ENCODE results near the gene RNU1-4. TPM values are rescaled to one million over a fixed set of nuclear protein-coding genes. Genes with fewer than 3 reads are reported as not detected.
"Not testable (repeated sequence)": the region's sequence is repeated elsewhere in the genome, so short reads cannot be mapped to it uniquely, and the experiment has no call there.

The RNU1-4 gene
- total RNA-seq, 1 donor from 2014 or later, result 1,356 TPM

- H3K4me3 Mint-ChIP-seq (ENCODE audit: unreplicated experiment); H3K9ac ChIP-seq (ENCODE audit: low read length); H3K36me3 ChIP-seq (ENCODE audit: insufficient read depth, low read length); FAIRE-seq; H3K4me2 ChIP-seq (ENCODE audit: low read length); H3K9me3 ChIP-seq (ENCODE audit: insufficient read depth, low read depth, low read length); H3K36me3 Mint-ChIP-seq (ENCODE audit: low read depth, unreplicated experiment); H4K20me1 ChIP-seq (ENCODE audit: insufficient read depth, low read length); H2AFZ ChIP-seq (ENCODE audit: low read depth, low read length); H3K27ac ChIP-seq (ENCODE audit: low read depth, low read length); DNase-seq (ENCODE audit: low read depth); H3K4me3 ChIP-seq (ENCODE audit: insufficient read depth, low read depth, low read length); H3K79me2 ChIP-seq (ENCODE audit: insufficient read depth, low read length); H3K9me3 Mint-ChIP-seq (ENCODE audit: unreplicated experiment); H3K4me1 ChIP-seq (ENCODE audit: insufficient read depth, low read length): not testable (repeated sequence)
- peaks cover 12% of the 10 kb centered on the region for H3K27me3 ChIP-seq (ENCODE audit: insufficient read depth, low read length)
- Mint-ChIP-seq H3K27ac (ENCODE audit: unreplicated experiment) (peak overlapping the region; percentile 62), H3K27me3 (ENCODE audit: low read depth, unreplicated experiment) (peaks cover 24% of the 10 kb centered on the region), H3K4me1 (ENCODE audit: low read depth, unreplicated experiment) (peaks cover 10% of the 10 kb centered on the region)
Observed at GRCh38 chr1:16764820-16765655, 24.7 kb downstream of the RNU1-4 start.

- not testable (repeated sequence) for H3K4me1 ChIP-seq (ENCODE audit: insufficient read depth, low read length); H3K9me3 Mint-ChIP-seq (ENCODE audit: unreplicated experiment); H3K36me3 ChIP-seq (ENCODE audit: insufficient read depth, low read length); H3K4me3 Mint-ChIP-seq (ENCODE audit: unreplicated experiment); FAIRE-seq; H3K79me2 ChIP-seq (ENCODE audit: insufficient read depth, low read length); H4K20me1 ChIP-seq (ENCODE audit: insufficient read depth, low read length); H2AFZ ChIP-seq (ENCODE audit: low read depth, low read length); H3K4me2 ChIP-seq (ENCODE audit: low read length); DNase-seq (ENCODE audit: low read depth); H3K4me3 ChIP-seq (ENCODE audit: insufficient read depth, low read depth, low read length); H3K36me3 Mint-ChIP-seq (ENCODE audit: low read depth, unreplicated experiment); H3K9me3 ChIP-seq (ENCODE audit: insufficient read depth, low read depth, low read length); H3K9ac ChIP-seq (ENCODE audit: low read length); H3K27ac ChIP-seq (ENCODE audit: low read depth, low read length); H3K27ac Mint-ChIP-seq (ENCODE audit: unreplicated experiment)
- peaks cover 12% of the 10 kb centered on the region for H3K27me3 ChIP-seq (ENCODE audit: insufficient read depth, low read length)
- Mint-ChIP-seq H3K27me3 (ENCODE audit: low read depth, unreplicated experiment) (peaks cover 21% of the 10 kb centered on the region), H3K4me1 (ENCODE audit: low read depth, unreplicated experiment) (peaks cover 15% of the 10 kb centered on the region)
Observed at GRCh38 chr1:16765731-16766605, 25.7 kb downstream of the RNU1-4 start.

- H3K27ac Mint-ChIP-seq (ENCODE audit: unreplicated experiment); H3K79me2 ChIP-seq (ENCODE audit: insufficient read depth, low read length); H3K4me2 ChIP-seq (ENCODE audit: low read length); DNase-seq (ENCODE audit: low read depth); H3K4me3 Mint-ChIP-seq (ENCODE audit: unreplicated experiment); H3K27ac ChIP-seq (ENCODE audit: low read depth, low read length); H4K20me1 ChIP-seq (ENCODE audit: insufficient read depth, low read length); H3K36me3 Mint-ChIP-seq (ENCODE audit: low read depth, unreplicated experiment); H3K36me3 ChIP-seq (ENCODE audit: insufficient read depth, low read length); FAIRE-seq; H3K4me1 ChIP-seq (ENCODE audit: insufficient read depth, low read length); H3K9ac ChIP-seq (ENCODE audit: low read length); H3K4me3 ChIP-seq (ENCODE audit: insufficient read depth, low read depth, low read length); H3K9me3 Mint-ChIP-seq (ENCODE audit: unreplicated experiment); H2AFZ ChIP-seq (ENCODE audit: low read depth, low read length); H3K9me3 ChIP-seq (ENCODE audit: insufficient read depth, low read depth, low read length): not testable (repeated sequence)
- peaks cover 21% of the 10 kb centered on the region for H3K27me3 Mint-ChIP-seq (ENCODE audit: low read depth, unreplicated experiment)
- peaks cover 15% of the 10 kb centered on the region for H3K4me1 Mint-ChIP-seq (ENCODE audit: low read depth, unreplicated experiment)
- peaks cover 12% of the 10 kb centered on the region for H3K27me3 ChIP-seq (ENCODE audit: insufficient read depth, low read length)
Observed at GRCh38 chr1:16766689-16767256, 26.5 kb downstream of the RNU1-4 start.

GRCh38 chr1:16770139-16770759 lies 29.9 kb downstream of the RNU1-4 start:
- H4K20me1 ChIP-seq (ENCODE audit: insufficient read depth, low read length); H3K79me2 ChIP-seq (ENCODE audit: insufficient read depth, low read length); H2AFZ ChIP-seq (ENCODE audit: low read depth, low read length); H3K4me1 ChIP-seq (ENCODE audit: insufficient read depth, low read length); H3K27ac Mint-ChIP-seq (ENCODE audit: unreplicated experiment); H3K4me1 Mint-ChIP-seq (ENCODE audit: low read depth, unreplicated experiment); H3K4me3 Mint-ChIP-seq (ENCODE audit: unreplicated experiment); H3K9me3 Mint-ChIP-seq (ENCODE audit: unreplicated experiment); H3K4me3 ChIP-seq (ENCODE audit: insufficient read depth, low read depth, low read length); H3K4me2 ChIP-seq (ENCODE audit: low read length); H3K27ac ChIP-seq (ENCODE audit: low read depth, low read length); H3K36me3 Mint-ChIP-seq (ENCODE audit: low read depth, unreplicated experiment); H3K9ac ChIP-seq (ENCODE audit: low read length); H3K36me3 ChIP-seq (ENCODE audit: insufficient read depth, low read length); H3K9me3 ChIP-seq (ENCODE audit: insufficient read depth, low read depth, low read length): not testable (repeated sequence)
- DNase-seq (ENCODE audit: low read depth) (peak; percentile 95), FAIRE-seq (peak; percentile 88)
- H3K27me3 ChIP-seq (ENCODE audit: insufficient read depth, low read length), result peaks cover 10% of the 10 kb centered on the region
- peaks cover 17% of the 10 kb centered on the region for H3K27me3 Mint-ChIP-seq (ENCODE audit: low read depth, unreplicated experiment)

GRCh38 chr1:16770896-16771446 lies 30.7 kb downstream of the RNU1-4 start:
- not testable (repeated sequence) for H3K9ac ChIP-seq (ENCODE audit: low read length); H3K4me1 Mint-ChIP-seq (ENCODE audit: low read depth, unreplicated experiment); H3K4me2 ChIP-seq (ENCODE audit: low read length); H3K4me3 Mint-ChIP-seq (ENCODE audit: unreplicated experiment); H3K4me1 ChIP-seq (ENCODE audit: insufficient read depth, low read length); H3K36me3 Mint-ChIP-seq (ENCODE audit: low read depth, unreplicated experiment); H3K9me3 ChIP-seq (ENCODE audit: insufficient read depth, low read depth, low read length); H4K20me1 ChIP-seq (ENCODE audit: insufficient read depth, low read length); H3K4me3 ChIP-seq (ENCODE audit: insufficient read depth, low read depth, low read length); H3K27ac Mint-ChIP-seq (ENCODE audit: unreplicated experiment); DNase-seq (ENCODE audit: low read depth); H3K79me2 ChIP-seq (ENCODE audit: insufficient read depth, low read length); H3K36me3 ChIP-seq (ENCODE audit: insufficient read depth, low read length); H3K27me3 ChIP-seq (ENCODE audit: insufficient read depth, low read length); FAIRE-seq; H3K27ac ChIP-seq (ENCODE audit: low read depth, low read length); H2AFZ ChIP-seq (ENCODE audit: low read depth, low read length); H3K9me3 Mint-ChIP-seq (ENCODE audit: unreplicated experiment)
- peaks cover 15% of the 10 kb centered on the region for H3K27me3 Mint-ChIP-seq (ENCODE audit: low read depth, unreplicated experiment)

Data from astrocyte (in vitro differentiated cells and primary cell).